PFSK-1 (cell line): Measurements from ENCODE around the gene TAS2R60.

Source experiments
- FOXP2 ChIP-seq: optimal IDR thresholded peaks from 2 replicates; pipeline ENCODE3; 2011; ENCODE audit warnings: borderline replicate concordance, control low read depth, inconsistent platforms; ENCODE audit not compliant: insufficient read depth; ENCODE audit errors: extremely low read length, extremely low read depth
- POLR2AphosphoS5 ChIP-seq: IDR thresholded peaks from 2 replicates; pipeline ENCODE4 v1.6.1; 2012; ENCODE audit warnings: low read depth, mild to moderate bottlenecking, control low read depth, low read length, moderate library complexity
- SIN3A ChIP-seq: IDR thresholded peaks from 2 replicates; pipeline ENCODE4 v1.6.1; 2012; ENCODE audit warnings: mild to moderate bottlenecking, low read length, moderate library complexity, borderline replicate concordance; ENCODE audit not compliant: insufficient read depth
- TAF1 ChIP-seq: IDR thresholded peaks from 2 replicates; pipeline ENCODE4 v1.6.1; 2012; ENCODE audit warnings: low read length, control low read depth, borderline replicate concordance; ENCODE audit not compliant: insufficient read depth
- TF ChIP-seq, protein P1 (sequence below), 2 experiments: IDR thresholded peaks; 2 replicates each; pipeline versions ENCODE4 v1.6.1 to v1.8.0; 2011 to 2012; ENCODE audit warnings: low read depth in 2 of 2, low read length in 2 of 2, control low read depth in 1 of 2, inconsistent platforms in 1 of 2, mild to moderate bottlenecking in 1 of 2, moderate library complexity in 1 of 2; ENCODE audit not compliant: insufficient read depth in 1 of 2

The TAS2R60 gene

GRCh38 chr7:143399642-143400041 lies 43.6 kb upstream of the TAS2R60 start:
- TF ChIP-seq FOXP2: no peak
- TF ChIP-seq, protein P1, sequence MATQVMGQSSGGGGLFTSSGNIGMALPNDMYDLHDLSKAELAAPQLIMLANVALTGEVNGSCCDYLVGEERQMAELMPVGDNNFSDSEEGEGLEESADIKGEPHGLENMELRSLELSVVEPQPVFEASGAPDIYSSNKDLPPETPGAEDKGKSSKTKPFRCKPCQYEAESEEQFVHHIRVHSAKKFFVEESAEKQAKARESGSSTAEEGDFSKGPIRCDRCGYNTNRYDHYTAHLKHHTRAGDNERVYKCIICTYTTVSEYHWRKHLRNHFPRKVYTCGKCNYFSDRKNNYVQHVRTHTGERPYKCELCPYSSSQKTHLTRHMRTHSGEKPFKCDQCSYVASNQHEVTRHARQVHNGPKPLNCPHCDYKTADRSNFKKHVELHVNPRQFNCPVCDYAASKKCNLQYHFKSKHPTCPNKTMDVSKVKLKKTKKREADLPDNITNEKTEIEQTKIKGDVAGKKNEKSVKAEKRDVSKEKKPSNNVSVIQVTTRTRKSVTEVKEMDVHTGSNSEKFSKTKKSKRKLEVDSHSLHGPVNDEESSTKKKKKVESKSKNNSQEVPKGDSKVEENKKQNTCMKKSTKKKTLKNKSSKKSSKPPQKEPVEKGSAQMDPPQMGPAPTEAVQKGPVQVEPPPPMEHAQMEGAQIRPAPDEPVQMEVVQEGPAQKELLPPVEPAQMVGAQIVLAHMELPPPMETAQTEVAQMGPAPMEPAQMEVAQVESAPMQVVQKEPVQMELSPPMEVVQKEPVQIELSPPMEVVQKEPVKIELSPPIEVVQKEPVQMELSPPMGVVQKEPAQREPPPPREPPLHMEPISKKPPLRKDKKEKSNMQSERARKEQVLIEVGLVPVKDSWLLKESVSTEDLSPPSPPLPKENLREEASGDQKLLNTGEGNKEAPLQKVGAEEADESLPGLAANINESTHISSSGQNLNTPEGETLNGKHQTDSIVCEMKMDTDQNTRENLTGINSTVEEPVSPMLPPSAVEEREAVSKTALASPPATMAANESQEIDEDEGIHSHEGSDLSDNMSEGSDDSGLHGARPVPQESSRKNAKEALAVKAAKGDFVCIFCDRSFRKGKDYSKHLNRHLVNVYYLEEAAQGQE (IDR thresholded peaks at IDR 0.05; ENCODE audit: insufficient read depth in 1 of 2, low read depth in 2 of 2, low read length in 2 of 2): no peak
- TF ChIP-seq TAF1: no peak
- TF ChIP-seq POLR2AphosphoS5: no peak
- no peak for TF ChIP-seq SIN3A

DNA sequence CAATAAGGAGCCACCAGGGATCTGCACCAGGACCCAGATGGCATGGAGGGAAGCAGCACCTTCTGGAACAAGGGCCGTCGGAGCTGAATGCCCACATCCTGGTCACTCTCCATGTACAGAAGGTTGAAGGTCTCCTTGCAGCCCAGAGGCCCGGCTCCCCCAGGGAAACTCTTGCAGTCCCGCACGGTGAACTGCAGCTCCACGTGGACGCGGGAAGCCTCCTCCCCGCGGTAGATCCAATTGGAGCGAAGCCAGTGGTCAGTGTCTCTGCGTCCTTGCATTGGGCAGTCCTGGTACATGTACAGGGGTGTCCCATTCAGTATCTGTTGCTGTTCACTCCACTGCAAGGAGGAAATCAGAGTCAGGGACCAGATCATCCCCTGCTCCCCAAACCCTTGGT lies 42.0 kb upstream of the TAS2R60 start:
- TF ChIP-seq TAF1 (no peak), SIN3A (no peak), POLR2AphosphoS5 (no peak), FOXP2 (no peak)
- TF ChIP-seq, protein P1 (IDR thresholded peaks at IDR 0.05; ENCODE audit: insufficient read depth in 1 of 2, low read depth in 2 of 2, low read length in 2 of 2): no peak

DNA sequence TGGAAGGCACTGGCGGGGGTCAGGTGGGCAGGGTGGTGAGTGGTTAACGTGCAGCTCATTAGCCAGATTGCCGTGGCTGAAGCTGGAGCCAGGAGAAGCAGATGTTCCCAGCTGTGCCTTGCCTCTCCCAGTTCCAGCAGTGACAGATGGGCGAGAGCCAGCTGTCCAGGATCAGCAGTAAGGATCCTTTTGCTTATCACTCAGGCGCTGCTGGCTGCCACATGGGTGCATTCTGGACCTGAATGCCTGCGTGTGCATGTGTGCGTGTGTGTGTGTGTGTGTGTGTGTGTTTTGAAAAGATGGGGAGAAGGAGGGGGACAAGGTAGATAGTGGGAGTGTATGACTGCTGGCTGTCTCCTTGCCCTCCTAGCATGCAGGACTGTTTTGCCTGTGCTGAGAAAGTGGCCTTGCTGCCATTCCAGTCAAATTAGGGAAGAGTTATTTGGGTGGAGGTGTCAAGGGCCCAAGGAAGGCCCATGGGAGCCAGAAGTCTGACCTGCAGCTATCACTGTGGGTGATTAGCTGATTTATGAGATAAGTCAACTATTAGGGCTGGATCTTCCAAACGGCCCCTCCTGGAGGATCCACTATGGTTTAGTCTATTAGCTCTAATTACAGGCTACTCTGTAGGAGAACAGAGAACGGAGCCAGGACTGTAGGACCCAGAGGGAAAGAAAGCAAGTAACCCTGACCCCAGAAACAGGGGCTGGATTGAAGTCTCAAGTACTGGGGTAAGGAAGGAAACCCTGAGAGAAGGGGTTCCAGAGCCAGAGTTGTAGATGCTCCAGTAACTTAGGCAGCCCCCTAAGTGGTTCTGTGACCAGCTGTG lies 37.9 kb upstream of the TAS2R60 start:
- no peak for TF ChIP-seq SIN3A
- TF ChIP-seq TAF1: no peak
- TF ChIP-seq FOXP2: no peak
- TF ChIP-seq, protein P1 (IDR thresholded peaks at IDR 0.05; ENCODE audit: insufficient read depth in 1 of 2, low read depth in 2 of 2, low read length in 2 of 2): no peak
- no peak for TF ChIP-seq POLR2AphosphoS5

- TF ChIP-seq SIN3A: no peak
These were observed 37.3 kb upstream of the TAS2R60 start for GRCh38 chr7:143406002-143406357.

DNA sequence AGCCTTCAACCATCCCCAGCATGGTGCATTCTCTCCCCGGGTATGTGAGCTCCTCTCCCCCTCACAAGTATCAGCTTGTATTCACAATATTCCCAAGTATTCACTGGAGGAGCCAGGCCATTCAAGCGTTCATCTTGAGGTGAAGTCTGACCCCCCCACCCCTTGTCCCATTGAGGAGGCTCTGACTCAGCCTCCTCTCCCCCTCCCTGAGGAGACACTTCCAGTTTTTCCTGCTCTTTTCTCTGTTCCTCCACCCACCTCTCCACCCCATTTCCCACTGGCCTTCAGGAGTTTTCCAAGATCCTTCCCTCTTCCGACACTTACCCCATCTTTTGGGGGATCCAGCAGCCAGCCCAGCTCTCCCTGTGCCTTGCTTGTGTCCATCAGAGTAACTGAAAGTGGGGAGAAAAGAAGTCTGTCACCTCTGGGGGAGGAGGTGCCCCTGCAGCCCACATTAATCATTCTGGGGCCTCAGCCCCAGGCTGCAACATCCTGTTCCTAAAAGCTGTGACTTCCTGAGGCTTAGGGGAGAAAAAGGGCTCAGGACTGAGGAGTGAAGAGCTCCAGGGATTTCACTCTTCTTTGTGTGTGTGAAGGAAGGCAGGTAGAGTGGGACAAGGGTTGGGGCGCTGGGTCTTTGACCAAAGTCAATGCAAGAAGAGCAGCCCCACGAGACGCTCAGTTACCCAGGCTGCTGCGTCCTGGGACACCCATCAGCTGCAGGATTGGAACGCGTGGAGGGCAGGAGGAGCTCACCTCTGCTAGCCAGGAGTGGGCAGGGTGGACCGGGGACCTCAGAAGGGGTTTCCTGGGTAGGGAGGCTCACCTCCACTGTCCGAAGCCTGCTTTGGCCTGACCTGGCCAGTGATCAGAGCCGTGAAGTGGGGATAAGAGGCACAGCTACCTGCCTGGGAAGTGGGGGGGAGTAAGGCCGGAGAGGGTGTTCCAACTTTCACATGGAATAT lies 35.7 kb upstream of the TAS2R60 start:
- TF ChIP-seq POLR2AphosphoS5 (no peak), FOXP2 (no peak), TAF1 (no peak), SIN3A (no peak)
- TF ChIP-seq, protein P1 (IDR thresholded peaks at IDR 0.05; ENCODE audit: insufficient read depth in 1 of 2, low read depth in 2 of 2, low read length in 2 of 2): no peak
